LNCAP (cell line): Measurements from ENCODE around the gene CCDC197.

Experiments
- CTCF ChIP-seq: fragments of 450-650 bp; IDR thresholded peaks from 2 replicates; pipeline ENCODE4 v1.5.1; 2017; ENCODE audit warnings: mild to moderate bottlenecking

The CCDC197 gene

GRCh38 chr14:94040247-94040646 lies 43.1 kb downstream of the CCDC197 start:
- TF ChIP-seq CTCF = no peak

- no peak for TF ChIP-seq CTCF
Measured at GRCh38 chr14:94040796-94041195, 43.7 kb downstream of the CCDC197 start.

- TF ChIP-seq CTCF = no peak
Measured at GRCh38 chr14:94041551-94042346, 44.6 kb downstream of the CCDC197 start.

- TF ChIP-seq CTCF = no peak
Measured at GRCh38 chr14:94042433-94043091, 45.5 kb downstream of the CCDC197 start.

- no peak for TF ChIP-seq CTCF
Measured at GRCh38 chr14:94043111-94043755, 46.1 kb downstream of the CCDC197 start.

GRCh38 chr14:94043756-94044475 lies 46.8 kb downstream of the CCDC197 start:
- TF ChIP-seq CTCF = no peak

GRCh38 chr14:94044476-94045091 lies 47.5 kb downstream of the CCDC197 start:
- no peak for TF ChIP-seq CTCF
